ENCODE data around the gene RAB4B.

Gene RAB4B

GRCh38 chr19:40803170-40803856 is 25.3 kb downstream of the RAB4B start:
- Histone ChIP-seq H3K9ac (ENCODE audit: low read length) (peak overlapping the region; percentile 3), H3K27ac (ENCODE audit: low read depth, low read length) (peak overlapping the region; percentile 71), H3K36me3 (ENCODE audit: control insufficient read depth, insufficient read depth, low read length) (peaks cover 22% of the 10 kb centered on the region), H3K4me3 (ENCODE audit: low read length) (peak overlapping the region; percentile 47), H3K4me1 (ENCODE audit: control insufficient read depth, insufficient read depth, low read length) (peaks cover 45% of the 10 kb centered on the region), H3K27me3 (ENCODE audit: control insufficient read depth, insufficient read depth, low read length) (no peaks in the 10 kb centered on the region)

- peak overlapping the region; percentile 1 for H3K4me3 ChIP-seq (ENCODE audit: low read length)
Observed at GRCh38 chr19:40803857-40804782, 26.1 kb downstream of the RAB4B start.

GRCh38 chr19:40804783-40805242 is 26.8 kb downstream of the RAB4B start:
- no peak overlapping the region for H3K9ac ChIP-seq (ENCODE audit: low read length)
- H3K27ac ChIP-seq (ENCODE audit: low read depth, low read length): peak overlapping the region; percentile 57
- H3K4me1 ChIP-seq (ENCODE audit: control insufficient read depth, insufficient read depth, low read length): peaks cover 45% of the 10 kb centered on the region
- H3K4me3 ChIP-seq (ENCODE audit: low read length): peak overlapping the region; percentile 25
- H3K36me3 ChIP-seq (ENCODE audit: control insufficient read depth, insufficient read depth, low read length): peaks cover 23% of the 10 kb centered on the region
- H3K27me3 ChIP-seq (ENCODE audit: control insufficient read depth, insufficient read depth, low read length): no peaks in the 10 kb centered on the region

More at GRCh38 chr19:40803857-40804782, 26.1 kb downstream of the RAB4B start:
- Histone ChIP-seq H3K9ac (ENCODE audit: low read length) (no peak overlapping the region), H3K27ac (ENCODE audit: low read depth, low read length) (peak overlapping the region; percentile 71), H3K27me3 (ENCODE audit: control insufficient read depth, insufficient read depth, low read length) (no peaks in the 10 kb centered on the region), H3K4me1 (ENCODE audit: control insufficient read depth, insufficient read depth, low read length) (peaks cover 45% of the 10 kb centered on the region), H3K36me3 (ENCODE audit: control insufficient read depth, insufficient read depth, low read length) (peaks cover 23% of the 10 kb centered on the region)

GRCh38 chr19:40805258-40805868 is 27.3 kb downstream of the RAB4B start:
- H3K4me1 ChIP-seq (ENCODE audit: control insufficient read depth, insufficient read depth, low read length): peaks cover 46% of the 10 kb centered on the region
- H3K4me3 ChIP-seq (ENCODE audit: low read length): peak overlapping the region; percentile 25
- H3K9ac ChIP-seq (ENCODE audit: low read length): no peak overlapping the region
- H3K27ac ChIP-seq (ENCODE audit: low read depth, low read length): peak overlapping the region; percentile 57
- H3K27me3 ChIP-seq (ENCODE audit: control insufficient read depth, insufficient read depth, low read length): no peaks in the 10 kb centered on the region
- H3K36me3 ChIP-seq (ENCODE audit: control insufficient read depth, insufficient read depth, low read length): peaks cover 23% of the 10 kb centered on the region

GRCh38 chr19:40806423-40807146 is 28.5 kb downstream of the RAB4B start:
- peaks cover 17% of the 10 kb centered on the region for H3K36me3 ChIP-seq (ENCODE audit: control insufficient read depth, insufficient read depth, low read length)
- peaks cover 35% of the 10 kb centered on the region for H3K4me1 ChIP-seq (ENCODE audit: control insufficient read depth, insufficient read depth, low read length)
- H3K27ac ChIP-seq (ENCODE audit: low read depth, low read length): peak overlapping the region; percentile 64
- no peaks in the 10 kb centered on the region for H3K27me3 ChIP-seq (ENCODE audit: control insufficient read depth, insufficient read depth, low read length)
- peak overlapping the region; percentile 28 for H3K4me3 ChIP-seq (ENCODE audit: low read length)
- no peak overlapping the region for H3K9ac ChIP-seq (ENCODE audit: low read length)

GRCh38 chr19:40807147-40808020 is 29.3 kb downstream of the RAB4B start:
- H3K27me3 ChIP-seq (ENCODE audit: control insufficient read depth, insufficient read depth, low read length): no peaks in the 10 kb centered on the region
- H3K27ac ChIP-seq (ENCODE audit: low read depth, low read length): peak overlapping the region; percentile 64
- no peak overlapping the region for H3K9ac ChIP-seq (ENCODE audit: low read length)
- peaks cover 28% of the 10 kb centered on the region for H3K4me1 ChIP-seq (ENCODE audit: control insufficient read depth, insufficient read depth, low read length)
- H3K36me3 ChIP-seq (ENCODE audit: control insufficient read depth, insufficient read depth, low read length): peaks cover 13% of the 10 kb centered on the region
- peak overlapping the region; percentile 0 for H3K4me3 ChIP-seq (ENCODE audit: low read length)

- Histone ChIP-seq H3K4me1 (ENCODE audit: control insufficient read depth, insufficient read depth, low read length) (peaks cover 27% of the 10 kb centered on the region), H3K9ac (ENCODE audit: low read length) (no peak overlapping the region), H3K4me3 (ENCODE audit: low read length) (no peak overlapping the region), H3K27ac (ENCODE audit: low read depth, low read length) (no peak overlapping the region), H3K27me3 (ENCODE audit: control insufficient read depth, insufficient read depth, low read length) (no peaks in the 10 kb centered on the region), H3K36me3 (ENCODE audit: control insufficient read depth, insufficient read depth, low read length) (peaks cover 13% of the 10 kb centered on the region)
Observed at GRCh38 chr19:40808021-40808325, 29.9 kb downstream of the RAB4B start.

GRCh38 chr19:40808497-40808896 is 30.4 kb downstream of the RAB4B start:
- H3K27ac ChIP-seq (ENCODE audit: low read depth, low read length): no peak overlapping the region
- no peaks in the 10 kb centered on the region for H3K27me3 ChIP-seq (ENCODE audit: control insufficient read depth, insufficient read depth, low read length)
- H3K36me3 ChIP-seq (ENCODE audit: control insufficient read depth, insufficient read depth, low read length): peaks cover 13% of the 10 kb centered on the region
- H3K9ac ChIP-seq (ENCODE audit: low read length): no peak overlapping the region
- no peak overlapping the region for H3K4me3 ChIP-seq (ENCODE audit: low read length)
- H3K4me1 ChIP-seq (ENCODE audit: control insufficient read depth, insufficient read depth, low read length): peaks cover 26% of the 10 kb centered on the region

GRCh38 chr19:40809358-40810086 is 31.5 kb downstream of the RAB4B start:
- Histone ChIP-seq H3K4me1 (ENCODE audit: control insufficient read depth, insufficient read depth, low read length) (peaks cover 21% of the 10 kb centered on the region), H3K4me3 (ENCODE audit: low read length) (no peak overlapping the region)

GRCh38 chr19:40810160-40810559 is 32.1 kb downstream of the RAB4B start:
- Histone ChIP-seq H3K27ac (ENCODE audit: low read depth, low read length) (peak overlapping the region; percentile 61), H3K27me3 (ENCODE audit: control insufficient read depth, insufficient read depth, low read length) (no peaks in the 10 kb centered on the region), H3K4me1 (ENCODE audit: control insufficient read depth, insufficient read depth, low read length) (peaks cover 15% of the 10 kb centered on the region), H3K36me3 (ENCODE audit: control insufficient read depth, insufficient read depth, low read length) (peaks cover 10% of the 10 kb centered on the region), H3K4me3 (ENCODE audit: low read length) (peak overlapping the region; percentile 59), H3K9ac (ENCODE audit: low read length) (no peak overlapping the region)

More at GRCh38 chr19:40809358-40810086, 31.5 kb downstream of the RAB4B start:
- Histone ChIP-seq H3K27ac (ENCODE audit: low read depth, low read length) (peak overlapping the region; percentile 61), H3K27me3 (ENCODE audit: control insufficient read depth, insufficient read depth, low read length) (no peaks in the 10 kb centered on the region), H3K9ac (ENCODE audit: low read length) (no peak overlapping the region), H3K36me3 (ENCODE audit: control insufficient read depth, insufficient read depth, low read length) (peaks cover 13% of the 10 kb centered on the region)
